HG03066 (cell line): ENCODE measurements around the gene HHIP.

Experiments used
- ATAC-seq: cut with Tn5 transposase; IDR thresholded peaks from one replicate; pipeline ENCODE4 v1.9.1; 2021; ENCODE audit warnings: low read depth; ENCODE audit not compliant: unreplicated experiment

Gene HHIP

GRCh38 chr4:144705601-144706590 lies 59.9 kb downstream of the HHIP start:
- ATAC-seq, result no peak

DNA sequence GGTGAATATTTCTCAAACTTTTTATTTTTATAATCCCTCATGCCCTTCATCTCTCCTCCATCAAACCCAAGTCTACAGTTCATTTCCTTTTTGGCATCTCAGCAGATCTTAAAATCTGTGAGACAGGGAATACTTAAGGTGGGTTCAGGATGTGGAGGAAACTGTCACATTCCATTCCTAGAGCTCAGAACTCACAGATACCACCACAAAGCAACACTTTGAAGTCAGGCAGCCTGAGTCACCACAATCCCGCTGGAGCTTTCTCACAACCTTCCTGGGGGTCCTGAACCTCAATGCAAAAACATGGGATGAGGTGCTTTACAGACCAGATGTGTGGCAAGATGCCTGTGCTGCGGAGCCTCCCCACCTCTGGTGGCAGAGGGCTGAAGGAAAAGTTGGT lies 63.2 kb downstream of the HHIP start:
- no peak for ATAC-seq

DNA sequence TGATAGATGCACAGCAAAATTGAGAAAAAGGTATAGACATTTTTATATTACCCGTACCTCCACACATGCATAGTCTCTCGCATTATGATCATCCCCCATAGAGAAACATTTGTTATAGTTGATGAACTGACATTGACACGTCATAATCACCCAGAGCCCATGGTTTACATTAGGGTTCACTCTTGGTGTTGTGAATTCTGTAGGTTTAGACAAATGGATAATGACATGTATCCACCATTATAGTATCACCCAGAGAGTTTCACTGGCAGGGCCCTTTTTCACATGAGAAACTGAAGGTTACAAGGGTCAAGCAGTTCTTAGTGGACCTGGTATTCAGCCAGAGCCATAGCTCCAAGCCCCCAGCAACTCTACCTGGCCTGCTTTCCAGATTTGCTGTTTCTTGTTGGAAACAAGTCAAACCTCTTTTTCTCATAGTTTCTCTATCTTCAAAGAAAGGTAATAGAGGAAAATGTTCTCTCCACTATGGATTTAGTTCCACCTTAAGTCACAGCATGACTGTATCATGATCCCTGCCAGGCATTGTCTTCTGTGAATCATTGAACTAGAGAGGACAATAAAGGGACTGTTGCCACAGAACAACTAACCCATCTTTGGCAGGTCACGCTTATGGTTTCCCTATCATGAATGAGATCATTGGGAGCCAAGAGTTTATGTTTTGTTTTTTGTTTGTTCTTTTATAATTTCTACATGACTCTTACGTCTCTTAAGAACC lies 64.0 kb downstream of the HHIP start:
- ATAC-seq, result no peak

- no peak for ATAC-seq
Observed at GRCh38 chr4:144710526-144710912, 64.6 kb downstream of the HHIP start.

DNA sequence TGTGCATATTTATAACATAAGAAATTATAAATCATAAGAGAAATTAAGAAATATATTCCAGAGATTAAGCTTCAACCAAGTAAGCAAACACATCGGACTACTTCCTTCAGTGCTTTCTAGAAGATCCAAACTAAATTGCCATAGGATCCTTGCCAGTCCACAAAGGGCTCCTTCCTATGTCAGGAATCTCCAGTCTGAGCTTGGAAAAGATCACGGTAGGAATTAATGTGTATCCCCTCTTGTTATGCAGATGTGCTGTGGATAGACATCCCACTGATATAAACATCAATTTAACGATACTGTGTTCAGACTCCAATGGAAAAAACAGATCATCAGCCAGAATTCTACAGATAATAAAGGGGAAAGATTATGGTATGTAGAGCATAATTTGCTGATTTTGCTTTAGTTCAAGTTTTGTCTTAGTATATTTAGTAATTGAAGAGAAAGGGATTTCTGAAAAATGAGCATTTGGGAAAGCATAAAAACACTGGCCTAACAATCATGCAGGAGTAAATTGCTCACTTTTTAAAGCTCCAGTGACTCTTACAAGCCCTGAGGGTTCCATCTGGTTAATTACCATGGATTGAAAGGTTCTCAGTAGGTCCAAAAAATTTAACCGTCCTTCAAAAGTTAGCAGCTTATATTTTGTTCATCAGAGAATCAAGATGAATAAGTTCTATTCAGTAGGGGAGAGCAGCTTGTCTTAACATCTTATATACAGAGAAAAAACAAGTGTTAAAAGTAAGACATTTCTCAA lies 65.9 kb downstream of the HHIP start:
- ATAC-seq, result no peak

- ATAC-seq, result no peak
Observed at GRCh38 chr4:144712775-144713174, 66.8 kb downstream of the HHIP start.

- no peak for ATAC-seq
Observed at GRCh38 chr4:144714166-144714565, 68.2 kb downstream of the HHIP start.

DNA sequence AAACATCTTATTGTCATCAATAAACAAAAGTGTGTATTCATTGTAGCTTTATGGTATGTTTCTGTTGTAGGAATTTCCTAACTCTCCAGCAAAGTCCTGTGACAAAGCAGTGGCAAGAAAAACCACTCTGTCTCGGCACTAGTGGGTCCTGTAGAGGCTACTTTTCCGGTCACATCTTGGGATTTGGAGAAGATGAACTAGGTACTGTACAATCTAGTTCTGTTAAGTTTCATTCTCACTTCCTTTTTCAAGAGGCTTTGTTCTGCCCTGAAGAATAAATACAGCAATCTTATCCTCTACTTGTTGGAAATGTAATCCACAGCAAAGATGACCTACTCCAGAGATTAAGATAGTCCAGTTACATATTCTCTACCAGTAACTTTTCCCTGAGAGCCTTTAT lies 69.3 kb downstream of the HHIP start:
- ATAC-seq, result no peak

GRCh38 chr4:144716778-144717177 lies 70.8 kb downstream of the HHIP start:
- ATAC-seq, result no peak

GRCh38 chr4:144718958-144719512 lies 73.1 kb downstream of the HHIP start:
- no peak for ATAC-seq

GRCh38 chr4:144720491-144720890 lies 74.5 kb downstream of the HHIP start:
- no peak for ATAC-seq

DNA sequence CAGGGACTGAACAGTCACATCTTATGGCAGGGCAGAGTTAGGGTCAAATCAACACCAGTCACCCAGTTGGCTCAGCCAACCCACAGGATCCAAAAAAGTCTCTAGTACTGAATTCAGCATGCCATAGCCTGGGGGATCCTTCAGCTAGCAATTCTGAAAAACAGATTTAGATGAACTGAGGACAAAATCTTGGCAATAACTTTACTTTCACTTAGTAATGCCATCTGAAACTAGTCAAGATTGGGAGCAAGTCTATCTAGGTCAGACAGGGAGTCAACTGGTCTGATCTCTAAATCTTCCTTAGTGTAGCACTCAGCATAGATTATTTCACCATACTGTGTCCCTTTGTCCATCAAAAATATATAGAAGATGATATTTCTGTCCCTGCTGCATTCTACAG lies 76.0 kb downstream of the HHIP start:
- ATAC-seq, result no peak

DNA sequence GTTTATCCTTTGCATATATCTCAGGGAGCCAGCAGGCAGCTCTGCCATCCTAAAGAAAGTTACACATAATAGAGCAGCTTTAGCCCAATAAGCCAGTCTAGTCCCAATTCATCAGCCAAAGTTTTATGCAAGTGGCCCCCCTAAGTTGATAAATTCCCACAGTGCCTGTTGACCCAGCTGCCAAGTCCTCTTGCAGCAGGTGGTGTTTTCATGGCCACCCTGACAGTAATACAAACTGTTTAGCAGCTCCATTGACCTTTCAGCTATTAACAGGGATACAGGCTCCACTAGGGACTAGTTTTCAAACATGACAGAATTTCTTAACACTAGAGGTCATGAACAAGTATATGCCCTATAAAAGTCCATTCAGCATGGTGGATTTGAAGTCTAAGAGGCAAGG lies 77.5 kb downstream of the HHIP start:
- ATAC-seq, result no peak

- ATAC-seq, result no peak
Observed at GRCh38 chr4:144729175-144729574, 83.2 kb downstream of the HHIP start.

DNA sequence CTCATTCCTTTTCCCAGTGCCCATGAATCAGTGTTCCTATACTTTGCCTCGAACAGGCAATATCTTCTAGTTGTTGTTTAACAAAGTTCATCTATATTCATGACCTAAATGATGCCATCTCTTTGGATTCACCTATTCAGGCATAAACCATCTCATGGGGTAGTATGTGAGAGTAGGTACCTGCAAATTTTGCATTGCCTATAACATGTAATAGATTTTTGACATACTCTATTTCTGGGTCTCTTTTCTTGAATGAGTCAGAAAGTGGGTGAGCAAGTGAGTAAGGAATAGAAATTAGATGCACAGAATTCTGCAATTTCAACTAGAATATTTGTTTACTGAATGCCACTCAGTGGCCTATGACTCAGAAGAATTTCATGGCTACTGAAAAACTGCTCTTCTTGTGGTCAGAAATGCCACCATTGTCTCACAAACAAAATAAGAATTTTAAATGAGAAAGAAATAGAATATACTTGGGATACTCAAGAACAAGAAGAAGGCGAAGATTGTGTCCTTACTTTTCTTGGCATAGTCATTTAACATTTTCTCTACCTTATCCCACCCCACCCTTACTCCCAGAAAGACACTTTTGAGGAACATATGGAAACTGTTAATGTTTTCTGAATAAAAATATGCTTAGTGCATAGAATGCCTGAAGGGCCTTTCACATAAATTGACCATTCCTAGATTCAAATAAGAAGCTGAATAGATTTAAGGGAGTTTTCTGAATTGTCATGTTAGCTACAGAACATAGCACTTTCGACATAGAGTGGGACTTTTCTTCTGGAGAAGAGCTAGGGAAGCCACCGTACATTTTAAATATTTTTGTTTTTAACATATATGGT lies 86.8 kb downstream of the HHIP start:
- ATAC-seq, result no peak

- no peak for ATAC-seq
Observed at GRCh38 chr4:144733566-144733965, 87.6 kb downstream of the HHIP start.

DNA sequence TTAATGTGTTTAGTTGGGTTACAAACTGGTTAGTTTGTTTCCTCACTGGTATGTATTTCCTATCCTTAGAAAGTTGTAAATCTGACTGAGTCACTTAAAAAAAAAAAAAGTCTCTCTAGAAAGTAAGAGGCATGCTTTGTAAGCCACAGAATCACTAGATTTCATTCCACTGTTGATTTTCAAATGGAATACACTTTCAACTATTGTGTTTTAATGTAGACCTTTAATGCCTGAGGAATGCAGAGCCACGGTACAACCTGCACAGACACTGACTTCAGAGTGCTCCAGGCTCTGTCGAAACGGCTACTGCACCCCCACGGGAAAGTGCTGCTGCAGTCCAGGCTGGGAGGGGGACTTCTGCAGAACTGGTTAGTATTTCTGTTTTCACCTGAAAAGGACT lies 88.6 kb downstream of the HHIP start:
- ATAC-seq, result no peak

- no peak for ATAC-seq
Observed at GRCh38 chr4:144738649-144739048, 92.7 kb downstream of the HHIP start.

GRCh38 chr4:144739511-144740033 lies 93.6 kb downstream of the HHIP start:
- ATAC-seq, result no peak

DNA sequence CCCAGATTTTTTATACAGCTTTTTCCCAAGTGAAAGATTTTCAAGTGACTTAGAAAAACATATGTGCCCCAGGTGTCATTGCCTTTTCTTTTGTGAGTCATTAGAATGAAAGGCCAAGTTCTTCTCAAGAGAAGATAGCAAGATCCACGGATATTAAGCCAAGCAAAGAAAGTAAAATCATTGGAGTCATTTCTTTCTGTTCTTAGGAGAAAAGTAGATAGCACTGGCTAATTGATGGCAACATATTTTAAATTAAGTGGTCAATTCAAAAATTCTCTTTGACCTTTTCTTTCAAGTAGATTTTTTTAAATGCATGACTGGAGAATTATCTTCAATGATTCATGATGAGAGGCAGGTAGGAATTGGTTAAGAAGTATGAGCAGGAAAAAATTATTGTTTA lies 94.4 kb downstream of the HHIP start:
- no peak for ATAC-seq
